KMS-11 (cell line): ENCODE measurements around the gene CACNA2D2.

Source experiments
- H2AFZ ChIP-seq: fragments of 200-600 bp; sonication (generic); 2 replicates; pipeline ENCODE4 v1.6.1; 2016; ENCODE audit warnings: antibody characterized with exemption, mixed run types, low read depth
- H3K27ac ChIP-seq: fragments of 200-600 bp; sonication (generic); 2 replicates; pipeline ENCODE4 v1.6.1; 2016; ENCODE audit warnings: mild to moderate bottlenecking, mixed run types
- H3K27me3 ChIP-seq: fragments of 200-600 bp; sonication (generic); 2 replicates; pipeline ENCODE4 v1.6.1; 2017; ENCODE audit warnings: mild to moderate bottlenecking, low read depth, mixed run types, moderate library complexity; ENCODE audit not compliant: insufficient read depth
- H3K36me3 ChIP-seq: fragments of 200-600 bp; sonication (generic); 2 replicates; pipeline ENCODE4 v1.6.1; 2017; ENCODE audit warnings: mild to moderate bottlenecking, mixed run types; ENCODE audit not compliant: insufficient read depth
- H3K4me1 ChIP-seq: fragments of 200-600 bp; sonication (generic); 2 replicates; pipeline ENCODE4 v1.6.1; 2016; ENCODE audit warnings: mild to moderate bottlenecking, low read depth, mixed run types; ENCODE audit not compliant: poor library complexity, severe bottlenecking
- H3K4me2 ChIP-seq: fragments of 200-600 bp; sonication (generic); 2 replicates; pipeline ENCODE4 v1.7.0; 2016; ENCODE audit warnings: mild to moderate bottlenecking, mixed run types
- H3K4me3 ChIP-seq: fragments of 200-600 bp; sonication (generic); IDR thresholded peaks from 2 replicates; pipeline ENCODE4 v1.6.1; 2017; ENCODE audit warnings: low read depth, low read length, mixed read lengths; ENCODE audit not compliant: insufficient read depth
- H3K79me2 ChIP-seq: fragments of 200-600 bp; sonication (generic); 2 replicates; pipeline ENCODE4 v1.6.1; 2016; ENCODE audit warnings: low read depth, mixed run types; ENCODE audit not compliant: insufficient read depth
- H3K9ac ChIP-seq: fragments of 200-600 bp; sonication (generic); 2 replicates; pipeline ENCODE4 v1.6.1; 2016; ENCODE audit warnings: mild to moderate bottlenecking, mixed run types
- H4K20me1 ChIP-seq: fragments of 200-600 bp; sonication (generic); 2 replicates; pipeline ENCODE4 v1.6.1; 2016; ENCODE audit warnings: mild to moderate bottlenecking, mixed run types; ENCODE audit not compliant: insufficient read depth
- TF ChIP-seq, protein P1 (sequence below): fragments of 200-600 bp; sonication (generic); conservative IDR thresholded peaks from 2 replicates; pipeline ENCODE4 v1.6.1; 2017; ENCODE audit warnings: low read depth, mild to moderate bottlenecking, antibody characterized with exemption, low read length, moderate library complexity, mixed read lengths

CACNA2D2 gene

GRCh38 chr3:50503504-50504342 lies at the start of gene CACNA2D2:
Gene CACNA2D2 (minus strand): TSS chr3:50503634. CDS start chr3:50503423, 211 bp downstream.
- H3K36me3 ChIP-seq, result no peaks in the 10 kb centered on the region
- H3K27me3 ChIP-seq, result peaks cover 19% of the 10 kb centered on the region; the same call in 1 of the 2 replicates
- no peaks in the 10 kb centered on the region for H3K4me1 ChIP-seq
- H2AFZ ChIP-seq, result no peak within 1 kb of the TSS; the same call in 1 of the 2 replicates
- H3K9ac ChIP-seq, result no peak within 1 kb of the TSS
- TF ChIP-seq, protein P1, sequence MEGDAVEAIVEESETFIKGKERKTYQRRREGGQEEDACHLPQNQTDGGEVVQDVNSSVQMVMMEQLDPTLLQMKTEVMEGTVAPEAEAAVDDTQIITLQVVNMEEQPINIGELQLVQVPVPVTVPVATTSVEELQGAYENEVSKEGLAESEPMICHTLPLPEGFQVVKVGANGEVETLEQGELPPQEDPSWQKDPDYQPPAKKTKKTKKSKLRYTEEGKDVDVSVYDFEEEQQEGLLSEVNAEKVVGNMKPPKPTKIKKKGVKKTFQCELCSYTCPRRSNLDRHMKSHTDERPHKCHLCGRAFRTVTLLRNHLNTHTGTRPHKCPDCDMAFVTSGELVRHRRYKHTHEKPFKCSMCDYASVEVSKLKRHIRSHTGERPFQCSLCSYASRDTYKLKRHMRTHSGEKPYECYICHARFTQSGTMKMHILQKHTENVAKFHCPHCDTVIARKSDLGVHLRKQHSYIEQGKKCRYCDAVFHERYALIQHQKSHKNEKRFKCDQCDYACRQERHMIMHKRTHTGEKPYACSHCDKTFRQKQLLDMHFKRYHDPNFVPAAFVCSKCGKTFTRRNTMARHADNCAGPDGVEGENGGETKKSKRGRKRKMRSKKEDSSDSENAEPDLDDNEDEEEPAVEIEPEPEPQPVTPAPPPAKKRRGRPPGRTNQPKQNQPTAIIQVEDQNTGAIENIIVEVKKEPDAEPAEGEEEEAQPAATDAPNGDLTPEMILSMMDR, result no peak
- no peak within 1 kb of the TSS for H3K4me3 ChIP-seq
- no peaks in the 10 kb centered on the region for H4K20me1 ChIP-seq
- H3K79me2 ChIP-seq, result no peaks in the 10 kb centered on the region
- no peak within 1 kb of the TSS for H3K4me2 ChIP-seq
- no peak within 1 kb of the TSS for H3K27ac ChIP-seq

- no peak overlapping the region for H3K27ac ChIP-seq
- no peaks in the 10 kb centered on the region for H3K27me3 ChIP-seq
- no peak overlapping the region for H3K4me2 ChIP-seq
- no peaks in the 10 kb centered on the region for H3K79me2 ChIP-seq
- no peak overlapping the region for H3K9ac ChIP-seq
- no peak overlapping the region for H2AFZ ChIP-seq
- H3K4me3 ChIP-seq, result no peak overlapping the region
- TF ChIP-seq, protein P1, result no peak
- H4K20me1 ChIP-seq, result no peaks in the 10 kb centered on the region
- no peaks in the 10 kb centered on the region for H3K36me3 ChIP-seq
- no peaks in the 10 kb centered on the region for H3K4me1 ChIP-seq
Observed at GRCh38 chr3:50552598-50552997, 49.2 kb upstream of the CACNA2D2 start.

GRCh38 chr3:50551681-50552435 lies 48.4 kb upstream of the CACNA2D2 start:
- Histone ChIP-seq H3K79me2 (no peaks in the 10 kb centered on the region), H3K27ac (no peak overlapping the region), H3K36me3 (no peaks in the 10 kb centered on the region), H3K4me1 (no peaks in the 10 kb centered on the region), H3K4me2 (no peak overlapping the region), H3K4me3 (no peak overlapping the region), H4K20me1 (no peaks in the 10 kb centered on the region), H3K9ac (no peak overlapping the region), H3K27me3 (no peaks in the 10 kb centered on the region), H2AFZ (no peak overlapping the region)
- TF ChIP-seq, protein P1, result no peak

DNA sequence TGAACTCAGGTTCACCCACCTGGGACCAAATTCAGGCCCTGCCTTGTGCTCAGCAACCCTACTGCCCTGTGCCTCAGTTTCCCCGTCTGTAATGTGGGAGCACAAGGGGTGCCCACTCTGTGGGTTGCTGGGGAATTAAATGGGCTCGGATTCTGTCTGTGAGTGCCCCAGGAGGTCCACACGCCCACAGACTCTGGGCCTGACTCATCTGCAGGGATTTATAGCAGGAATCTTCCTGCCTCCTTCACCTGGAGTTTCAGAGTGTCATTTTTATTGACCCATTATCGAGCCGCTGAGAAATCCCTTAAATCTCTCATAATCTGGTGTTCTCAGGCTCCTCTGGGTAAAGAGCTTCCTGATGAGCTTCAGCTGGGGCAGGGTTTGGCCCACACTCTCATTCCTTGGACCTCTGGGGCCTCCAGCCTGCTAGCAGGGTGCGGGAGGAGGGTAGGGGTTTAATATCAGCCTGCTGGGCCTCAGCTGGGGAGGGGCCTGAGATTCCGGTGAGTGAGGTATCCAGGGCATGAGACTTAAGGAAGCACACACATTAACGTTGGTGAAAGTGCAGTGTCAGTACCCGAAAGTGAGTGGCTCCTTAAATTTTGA lies 47.7 kb upstream of the CACNA2D2 start:
- Histone ChIP-seq H3K9ac (no peak overlapping the region), H3K4me1 (no peaks in the 10 kb centered on the region), H4K20me1 (no peaks in the 10 kb centered on the region), H3K27ac (no peak overlapping the region), H3K79me2 (no peaks in the 10 kb centered on the region), H3K27me3 (no peaks in the 10 kb centered on the region), H3K4me2 (no peak overlapping the region), H2AFZ (no peak overlapping the region), H3K36me3 (no peaks in the 10 kb centered on the region), H3K4me3 (no peak overlapping the region)
- TF ChIP-seq, protein P1, result no peak
